WERI-Rb-1 (cell line): ENCODE measurements around the gene PCDH9.

Source experiments
- DNase-seq: peaks from one replicate; pipeline ENCODE4 v3.0.0-alpha.2; 2020
- H3K27ac ChIP-seq: fragments of 250-450 bp; sonication (Bioruptor Pico); 2 replicates; pipeline ENCODE4 v1.5.1; 2020; ENCODE audit warnings: mild to moderate bottlenecking, moderate library complexity
- H3K27me3 ChIP-seq: fragments of 250-450 bp; sonication (Bioruptor Pico); 2 replicates; pipeline ENCODE4 v1.5.1; 2021; ENCODE audit warnings: mild to moderate bottlenecking, low read depth, moderate library complexity; ENCODE audit not compliant: insufficient read depth, severe bottlenecking
- H3K36me3 ChIP-seq: fragments of 250-450 bp; sonication (Bioruptor Pico); 2 replicates; pipeline ENCODE4 v1.5.1; 2020; ENCODE audit warnings: mild to moderate bottlenecking, moderate library complexity
- H3K4me3 ChIP-seq: 2 replicates; pipeline ENCODE4 v1.5.1; 2011; ENCODE audit warnings: low read depth, mild to moderate bottlenecking, control low read depth, low read length
- H3K9me3 ChIP-seq: fragments of 250-450 bp; sonication (Bioruptor Pico); 2 replicates; pipeline ENCODE4 v1.5.1; 2021; ENCODE audit warnings: mild to moderate bottlenecking, moderate library complexity; ENCODE audit not compliant: severe bottlenecking
- CTCF ChIP-seq: IDR thresholded peaks from 2 replicates; pipeline ENCODE4 v1.5.1; 2011; ENCODE audit warnings: low read depth, mild to moderate bottlenecking, control low read depth, inconsistent platforms, low read length

Gene PCDH9

GRCh38 chr13:66563076-66563475 is 667.1 kb downstream of the PCDH9 start:
- Histone ChIP-seq H3K9me3 (no peaks in the 10 kb centered on the region), H3K4me3 (no peak overlapping the region), H3K36me3 (no peaks in the 10 kb centered on the region), H3K27me3 (no peaks in the 10 kb centered on the region), H3K27ac (no peak overlapping the region)
- DNase-seq = no peak
- TF ChIP-seq CTCF = no peak

- no peak for TF ChIP-seq CTCF
- Histone ChIP-seq H3K27ac (no peak overlapping the region), H3K27me3 (no peaks in the 10 kb centered on the region), H3K4me3 (no peak overlapping the region), H3K9me3 (no peaks in the 10 kb centered on the region), H3K36me3 (no peaks in the 10 kb centered on the region)
- no peak for DNase-seq
Observed at GRCh38 chr13:66562054-66562453, 668.1 kb downstream of the PCDH9 start.

GRCh38 chr13:66560991-66561390 is 669.1 kb downstream of the PCDH9 start:
- no peak for TF ChIP-seq CTCF
- DNase-seq = no peak
- H3K27ac ChIP-seq = no peak overlapping the region
- no peaks in the 10 kb centered on the region for H3K36me3 ChIP-seq
- no peaks in the 10 kb centered on the region for H3K27me3 ChIP-seq
- no peak overlapping the region for H3K4me3 ChIP-seq
- H3K9me3 ChIP-seq = no peaks in the 10 kb centered on the region

GRCh38 chr13:66560189-66560588 is 669.9 kb downstream of the PCDH9 start:
- Histone ChIP-seq H3K27ac (no peak overlapping the region), H3K36me3 (no peaks in the 10 kb centered on the region), H3K27me3 (no peaks in the 10 kb centered on the region), H3K4me3 (no peak overlapping the region), H3K9me3 (no peaks in the 10 kb centered on the region)
- peak; percentile 48 for DNase-seq
- TF ChIP-seq CTCF = no peak

- no peak overlapping the region for H3K27ac ChIP-seq
- H3K4me3 ChIP-seq = no peak overlapping the region
- no peaks in the 10 kb centered on the region for H3K27me3 ChIP-seq
- DNase-seq = no peak
- no peak for TF ChIP-seq CTCF
- no peaks in the 10 kb centered on the region for H3K36me3 ChIP-seq
- no peaks in the 10 kb centered on the region for H3K9me3 ChIP-seq
Observed at GRCh38 chr13:66559093-66559492, 671.0 kb downstream of the PCDH9 start.

GRCh38 chr13:66558506-66558905 is 671.6 kb downstream of the PCDH9 start:
- H3K27ac ChIP-seq = no peak overlapping the region

More at GRCh38 chr13:66558506-66558905, 671.6 kb downstream of the PCDH9 start:
- no peak for DNase-seq
- H3K27me3 ChIP-seq = no peaks in the 10 kb centered on the region
- H3K9me3 ChIP-seq = no peaks in the 10 kb centered on the region
- no peak overlapping the region for H3K4me3 ChIP-seq
- H3K36me3 ChIP-seq = no peaks in the 10 kb centered on the region
- no peak for TF ChIP-seq CTCF
